ENCODE data around the gene ID1. TPM values are rescaled to one million over a fixed set of nuclear protein-coding genes. Genes with fewer than 3 reads are reported as not detected.
A peak's percentile ranks its signal among the peaks of the same experiment; 100 is the strongest.
"Not testable (repeated sequence)": the region's sequence is repeated elsewhere in the genome, so short reads cannot be mapped to it uniquely, and the experiment has no call there.

Gene ID1
- total and polyA plus RNA-seq, 8 donors: 168 to 585 (median 364) TPM

DNA sequence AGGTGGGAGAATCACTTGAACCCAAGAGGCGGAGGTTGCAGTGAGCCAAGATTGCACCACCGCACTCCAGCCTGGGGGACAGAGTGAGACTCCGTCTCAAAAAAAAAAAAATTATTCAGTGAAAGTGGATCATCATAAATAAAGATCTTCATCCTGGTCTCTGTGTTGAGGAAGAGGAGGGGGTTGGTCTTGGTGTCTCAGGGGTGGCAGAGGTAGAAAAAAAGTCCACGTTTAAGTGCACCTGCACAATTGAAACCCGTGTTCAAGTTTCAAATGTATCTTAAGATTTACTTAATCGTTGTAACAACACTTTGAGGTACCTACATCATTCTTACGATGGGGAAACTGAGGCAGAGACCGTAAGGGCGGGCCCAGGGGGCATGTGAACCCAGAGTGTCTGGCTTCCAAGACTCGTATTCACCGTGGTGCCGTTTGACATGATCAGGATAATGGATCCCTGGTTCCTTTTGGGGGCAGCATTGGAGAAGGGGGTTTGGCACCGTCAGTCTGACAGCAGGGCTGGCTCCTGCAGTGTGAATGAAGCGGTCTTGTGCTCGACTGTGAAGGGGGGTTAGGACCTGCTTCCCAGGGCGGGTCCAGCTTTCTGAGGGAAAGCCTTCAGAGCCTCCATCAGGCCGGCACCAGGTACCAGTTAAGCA is 32.9 kb upstream of the ID1 start:
- WGBS, 5 donors: 24 to 31% (median 26%) methylated on average over 17 of the region's 17 CpGs
- intact Hi-C loops (cut with DNase I; ENCODE audit: low total_unique reads): no loop called here

DNA sequence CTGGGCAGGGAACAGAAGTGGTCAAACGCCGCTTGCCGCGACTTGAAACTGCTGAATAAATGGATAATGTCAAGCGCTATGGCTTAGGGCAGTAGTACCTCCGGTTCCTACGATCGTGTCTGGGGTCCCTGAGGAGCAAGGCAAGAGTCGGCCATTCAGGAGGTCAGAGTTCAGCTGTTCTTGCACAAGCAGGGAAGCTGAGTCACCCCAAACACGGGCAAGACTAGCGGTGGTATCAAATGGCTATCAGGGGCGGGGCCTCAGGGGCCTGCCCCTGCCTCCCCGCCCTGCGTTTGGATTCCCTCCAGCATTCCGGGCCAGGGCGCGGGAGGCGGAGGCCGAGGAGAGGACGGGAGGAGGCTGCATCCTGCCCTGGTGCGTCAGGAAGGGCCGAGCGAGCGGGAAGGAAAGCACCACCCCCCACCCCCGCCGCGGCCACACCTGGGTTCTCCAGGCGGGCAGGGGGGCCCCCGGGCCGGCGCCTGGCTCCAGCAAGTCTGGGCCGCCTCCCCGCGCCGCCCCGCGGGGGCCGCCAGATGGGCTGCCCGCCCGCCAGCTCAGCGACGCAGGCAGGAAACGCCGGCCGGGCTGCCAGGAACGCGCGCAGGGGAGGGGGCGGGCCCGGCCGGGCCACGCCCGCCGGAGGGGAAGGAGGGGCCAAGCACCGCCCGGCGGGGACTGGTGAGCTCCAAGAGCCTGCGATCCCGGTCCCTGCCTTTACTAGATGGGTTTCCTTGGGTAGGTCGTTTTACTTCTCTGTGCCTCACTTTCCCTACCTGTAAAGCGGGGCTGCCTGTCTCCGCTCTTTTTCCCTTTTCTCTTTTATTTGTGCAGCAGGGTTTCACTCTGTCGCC is 32.2 kb upstream of the ID1 start:
- peak overlapping the region; percentile 90 to 97 (median 93) for H3K27ac ChIP-seq
- peaks cover 39 to 63% (median 47%) of the 10 kb centered on the region in 4 donors for H3K4me1 ChIP-seq
- TF ChIP-seq EP300 (IDR thresholded peaks at IDR 0.05): peak; percentile 66
- TF ChIP-seq POLR2AphosphoS5 (IDR thresholded peaks at IDR 0.05): peak; percentile 90 to 97 (median 93)
- no peak for TF ChIP-seq POLR2A (IDR thresholded peaks at IDR 0.05)
- TF ChIP-seq, protein P1, sequence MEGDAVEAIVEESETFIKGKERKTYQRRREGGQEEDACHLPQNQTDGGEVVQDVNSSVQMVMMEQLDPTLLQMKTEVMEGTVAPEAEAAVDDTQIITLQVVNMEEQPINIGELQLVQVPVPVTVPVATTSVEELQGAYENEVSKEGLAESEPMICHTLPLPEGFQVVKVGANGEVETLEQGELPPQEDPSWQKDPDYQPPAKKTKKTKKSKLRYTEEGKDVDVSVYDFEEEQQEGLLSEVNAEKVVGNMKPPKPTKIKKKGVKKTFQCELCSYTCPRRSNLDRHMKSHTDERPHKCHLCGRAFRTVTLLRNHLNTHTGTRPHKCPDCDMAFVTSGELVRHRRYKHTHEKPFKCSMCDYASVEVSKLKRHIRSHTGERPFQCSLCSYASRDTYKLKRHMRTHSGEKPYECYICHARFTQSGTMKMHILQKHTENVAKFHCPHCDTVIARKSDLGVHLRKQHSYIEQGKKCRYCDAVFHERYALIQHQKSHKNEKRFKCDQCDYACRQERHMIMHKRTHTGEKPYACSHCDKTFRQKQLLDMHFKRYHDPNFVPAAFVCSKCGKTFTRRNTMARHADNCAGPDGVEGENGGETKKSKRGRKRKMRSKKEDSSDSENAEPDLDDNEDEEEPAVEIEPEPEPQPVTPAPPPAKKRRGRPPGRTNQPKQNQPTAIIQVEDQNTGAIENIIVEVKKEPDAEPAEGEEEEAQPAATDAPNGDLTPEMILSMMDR (IDR thresholded peaks at IDR 0.05): peak in 1 of 7 experiments; percentile 17
- 1 to 2% (median 1%) methylated on average over 12 to 56 of the region's 63 CpGs for WGBS, 5 donors
- peaks cover 3 to 25% (median 19%) of the 10 kb centered on the region in 4 donors for H3K36me3 ChIP-seq
- peak; percentile 96 to 98 for DNase-seq
- no peaks in the 10 kb centered on the region for H3K27me3 ChIP-seq
- peak overlapping the region; percentile 46 to 59 (median 48) for H3K4me3 ChIP-seq
- intact Hi-C loops (cut with DNase I; ENCODE audit: low total_unique reads): no loop called here
- H3K9me3 ChIP-seq: no peaks in the 10 kb centered on the region

More for the DNA sequence above, 32.9 kb upstream of the ID1 start:
- Histone ChIP-seq H3K36me3 (peaks cover 9 to 32% (median 26%) of the 10 kb centered on the region in 4 donors), H3K9me3 (no peaks in the 10 kb centered on the region), H3K27me3 (no peaks in the 10 kb centered on the region), H3K4me3 (peak overlapping the region; percentile 46 to 59 (median 48)), H3K27ac (peak overlapping the region; percentile 90 to 97 (median 93)), H3K4me1 (peaks cover 39 to 71% (median 49%) of the 10 kb centered on the region in 4 donors)
- DNase-seq: no peak
- TF ChIP-seq POLR2A (IDR thresholded peaks at IDR 0.05) (no peak), POLR2AphosphoS5 (IDR thresholded peaks at IDR 0.05) (no peak), EP300 (IDR thresholded peaks at IDR 0.05) (no peak)
- TF ChIP-seq, protein P1 (IDR thresholded peaks at IDR 0.05): no peak

DNA sequence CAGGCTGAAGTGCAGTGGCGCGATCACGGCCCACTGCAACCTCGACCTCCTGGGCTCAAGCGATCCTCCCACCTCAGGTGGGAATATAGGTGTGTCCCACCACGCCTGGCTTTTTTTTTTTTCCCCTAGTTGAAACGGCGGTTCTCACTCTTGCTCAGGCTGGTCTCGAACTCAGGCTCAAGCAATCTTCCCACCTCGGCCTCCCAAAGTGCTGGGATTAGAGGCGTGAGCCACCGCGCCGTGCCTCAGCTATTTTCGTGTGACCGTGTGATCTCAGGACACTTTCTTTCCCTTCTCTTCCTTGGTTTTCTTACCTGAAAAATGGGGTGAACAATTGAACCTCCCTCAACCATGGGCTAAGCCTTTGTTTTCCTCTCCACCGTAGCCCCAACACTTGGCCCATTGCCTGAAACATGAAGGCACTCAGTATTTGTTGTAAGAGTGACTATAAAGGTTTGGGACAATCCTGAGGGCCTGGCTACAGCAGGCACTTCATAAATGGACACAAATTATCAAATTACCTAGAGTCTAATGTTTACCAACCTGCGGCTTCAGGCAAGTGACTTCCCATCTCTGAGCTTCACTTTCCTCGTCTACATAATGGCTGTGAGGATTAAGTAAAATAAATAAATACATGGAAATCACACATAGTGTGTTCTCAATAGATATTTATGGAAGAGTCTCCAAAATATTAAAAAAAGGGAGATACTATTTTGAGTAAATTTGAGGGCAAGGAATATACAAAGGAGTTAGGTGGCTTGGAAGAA is 31.4 kb upstream of the ID1 start:
- DNase-seq: no peak
- TF ChIP-seq POLR2AphosphoS5 (IDR thresholded peaks at IDR 0.05) (peak in 1 of 3 donors; percentile 3), EP300 (IDR thresholded peaks at IDR 0.05) (no peak)
- Histone ChIP-seq H3K4me1 (peaks cover 33 to 55% (median 42%) of the 10 kb centered on the region in 4 donors), H3K9me3 (no peaks in the 10 kb centered on the region), H3K27ac (peak overlapping the region; percentile 90 to 97 (median 93)), H3K27me3 (no peaks in the 10 kb centered on the region), H3K36me3 (peaks cover 0 to 16% (median 11%) of the 10 kb centered on the region in 4 donors), H3K4me3 (peak overlapping the region; percentile 46 to 59 (median 48))
- 11 to 24% (median 19%) methylated on average over 19 of the region's 19 CpGs for WGBS, 5 donors
- intact Hi-C loops (cut with DNase I; ENCODE audit: low total_unique reads): no loop called here

DNA sequence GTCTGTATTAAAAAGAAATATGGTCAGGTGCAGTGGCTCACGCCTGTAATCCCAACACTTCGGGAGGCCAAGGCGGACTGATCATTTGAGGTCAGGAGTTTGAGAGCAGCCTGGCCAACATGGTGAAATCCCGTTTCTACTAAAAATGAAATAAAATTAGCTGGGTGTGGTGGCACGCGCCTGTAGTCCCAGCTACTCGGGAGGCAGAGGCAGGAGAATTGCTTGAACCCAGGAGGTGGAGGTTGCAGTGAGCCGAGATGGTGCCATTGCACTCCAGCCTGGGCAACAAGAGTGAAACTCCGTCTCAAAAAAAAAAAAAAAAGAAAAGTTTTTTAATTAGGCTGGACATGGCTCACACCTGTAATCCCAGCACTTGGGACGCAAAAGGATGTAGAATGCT is 30.1 kb upstream of the ID1 start:
- H3K36me3 ChIP-seq; H3K27me3 ChIP-seq; DNase-seq; intact Hi-C loops (cut with DNase I; ENCODE audit: low total_unique reads); H3K4me3 ChIP-seq; H3K9me3 ChIP-seq: not testable (repeated sequence)
- 91 to 96% (median 95%) methylated on average over 9 to 10 of the region's 10 CpGs for WGBS, 5 donors
- Histone ChIP-seq H3K27ac (peak overlapping the region in 2 of 5 donors; percentile 93), H3K4me1 (peaks cover 21 to 43% (median 30%) of the 10 kb centered on the region in 4 donors)

DNA sequence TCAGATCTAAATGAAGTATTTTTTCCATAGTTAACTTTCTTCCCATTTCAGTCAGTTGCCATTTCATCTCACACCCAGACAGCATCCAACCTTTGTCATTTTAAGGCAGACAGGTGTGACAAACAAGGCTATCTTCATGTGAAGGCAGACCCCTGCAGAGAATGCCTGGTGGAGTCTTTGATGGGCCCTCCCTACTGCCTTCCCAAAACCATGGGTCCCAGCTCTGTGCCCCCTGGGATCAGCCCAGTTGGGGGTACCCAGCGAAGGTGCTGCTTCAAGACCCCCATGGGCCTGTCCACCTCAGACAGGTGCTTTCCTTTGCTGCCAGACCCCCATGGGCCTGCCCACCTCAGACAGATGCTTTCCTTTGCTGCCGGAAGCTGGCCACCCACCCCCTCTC is 28.3 kb upstream of the ID1 start:
- TF ChIP-seq POLR2A (IDR thresholded peaks at IDR 0.05) (no peak), EP300 (IDR thresholded peaks at IDR 0.05) (no peak), POLR2AphosphoS5 (IDR thresholded peaks at IDR 0.05) (no peak)

More for the DNA sequence above, 28.3 kb upstream of the ID1 start:
- no peaks in the 10 kb centered on the region for H3K36me3 ChIP-seq
- H3K4me3 ChIP-seq: no peak overlapping the region
- peaks cover 8 to 25% (median 19%) of the 10 kb centered on the region in 4 donors for H3K4me1 ChIP-seq
- no peaks in the 10 kb centered on the region for H3K9me3 ChIP-seq
- H3K27me3 ChIP-seq: no peaks in the 10 kb centered on the region
- intact Hi-C loops (cut with DNase I; ENCODE audit: low total_unique reads): no loop called here
- H3K27ac ChIP-seq: no peak overlapping the region
- no peak for DNase-seq
- 83 to 96% (median 93%) methylated on average over 2 of the region's 2 CpGs for WGBS, 5 donors

All from stomach (tissue), 9 donors.